Measurements from ENCODE around the gene STARD7.

DNA sequence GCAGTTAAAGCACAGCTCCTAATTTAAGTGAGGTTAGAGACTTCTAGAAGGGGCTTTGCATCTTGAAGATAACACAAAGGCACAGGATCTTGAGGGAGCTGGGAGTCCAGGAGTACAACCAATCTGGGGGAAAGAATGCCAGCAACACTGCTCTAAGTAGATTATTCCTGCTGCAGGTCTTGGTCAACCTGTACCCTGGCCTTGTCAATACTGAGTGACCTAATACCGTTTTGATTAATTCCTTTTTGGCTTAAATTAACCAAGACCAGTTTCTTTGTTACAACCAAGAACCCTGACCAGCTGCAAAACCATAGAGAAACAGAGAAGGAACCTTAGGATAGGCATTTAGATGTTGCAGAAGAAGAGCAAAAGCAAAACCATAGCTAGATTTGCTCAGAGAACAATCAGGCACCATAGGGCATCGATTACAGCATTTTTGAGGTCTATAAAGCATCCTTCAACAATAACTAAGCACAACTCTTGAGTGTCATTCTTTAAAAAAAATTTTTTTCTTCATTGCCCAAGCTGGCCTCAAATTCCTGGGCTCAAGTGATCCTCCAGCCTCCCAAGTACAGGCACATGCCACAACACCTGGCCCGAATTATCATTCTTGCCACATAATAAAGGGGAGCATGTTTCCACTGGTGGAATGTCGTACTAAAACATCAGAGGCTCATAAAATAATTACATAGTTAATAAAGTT, 6.3 kb downstream of the STARD7 start:
- no peak for TF ChIP-seq EZH2phosphoT487 (IDR thresholded peaks at IDR 0.05; ENCODE audit: borderline replicate concordance)
- TF ChIP-seq, protein P1, sequence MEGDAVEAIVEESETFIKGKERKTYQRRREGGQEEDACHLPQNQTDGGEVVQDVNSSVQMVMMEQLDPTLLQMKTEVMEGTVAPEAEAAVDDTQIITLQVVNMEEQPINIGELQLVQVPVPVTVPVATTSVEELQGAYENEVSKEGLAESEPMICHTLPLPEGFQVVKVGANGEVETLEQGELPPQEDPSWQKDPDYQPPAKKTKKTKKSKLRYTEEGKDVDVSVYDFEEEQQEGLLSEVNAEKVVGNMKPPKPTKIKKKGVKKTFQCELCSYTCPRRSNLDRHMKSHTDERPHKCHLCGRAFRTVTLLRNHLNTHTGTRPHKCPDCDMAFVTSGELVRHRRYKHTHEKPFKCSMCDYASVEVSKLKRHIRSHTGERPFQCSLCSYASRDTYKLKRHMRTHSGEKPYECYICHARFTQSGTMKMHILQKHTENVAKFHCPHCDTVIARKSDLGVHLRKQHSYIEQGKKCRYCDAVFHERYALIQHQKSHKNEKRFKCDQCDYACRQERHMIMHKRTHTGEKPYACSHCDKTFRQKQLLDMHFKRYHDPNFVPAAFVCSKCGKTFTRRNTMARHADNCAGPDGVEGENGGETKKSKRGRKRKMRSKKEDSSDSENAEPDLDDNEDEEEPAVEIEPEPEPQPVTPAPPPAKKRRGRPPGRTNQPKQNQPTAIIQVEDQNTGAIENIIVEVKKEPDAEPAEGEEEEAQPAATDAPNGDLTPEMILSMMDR (conservative IDR thresholded peaks at IDR 0.05; ENCODE audit: low read length): no peak

Data from Loucy (cell line).